Left ventricle myocardium superior (tissue), 1 donor: ENCODE results near the gene MAP4K2. TPM values are rescaled to one million over a fixed set of nuclear protein-coding genes. Genes with fewer than 3 reads are reported as not detected.

Source experiments
- ATAC-seq: fragments of 200-7000 bp; cut with Tn5 transposase; one replicate; pipeline ENCODE4 v1.9.1; 2020; ENCODE audit warnings: mild to moderate bottlenecking, moderate library complexity
- DNase-seq: peaks from one replicate; pipeline ENCODE4 v3.0.0-alpha.2; 2020
- intact Hi-C: fragments of 100-400 bp; cut with micrococcal nuclease; formaldehyde crosslinking; loops from one replicate; pipeline ENCODE4 v1.11.0; 2022
- total RNA-seq: library from RNA; stranded (reverse); fragmentation: NEBNext Ultra II Directional; extraction: Animal tissue kit (Norgen Biotek cat#: 25700); gene quantifications from one replicate; pipeline ENCODE4 v1.2.1, GENCODE V29; 2021
- donor health status: DM: no; HTN: yes; CAD: no; lungs with severe emphysema.

MAP4K2 gene
- total RNA-seq, 1 donor from 2014 or later, result 8.6 TPM

- intact Hi-C loops, result no loop called here
- DNase-seq, result no peak
Observed at GRCh38 chr11:64762277-64762673, 40.7 kb downstream of the MAP4K2 start.

GRCh38 chr11:64760759-64761420 lies 42.1 kb downstream of the MAP4K2 start:
- no peak for ATAC-seq
- DNase-seq, result no peak
- intact Hi-C loops, result no loop called here

More at GRCh38 chr11:64762277-64762673, 40.7 kb downstream of the MAP4K2 start:
- ATAC-seq, result no peak

GRCh38 chr11:64759722-64760719 lies 43.0 kb downstream of the MAP4K2 start, which contains the start of gene PYGM:
Gene PYGM (minus strand): TSS chr11:64759974. CDS start chr11:64759898, 76 bp downstream.
- intact Hi-C loops, result no loop called here
- peak; percentile 92 for DNase-seq
- ATAC-seq, result peak; percentile 84

- ATAC-seq (peak; percentile 25), DNase-seq (peak; percentile 59)
- intact Hi-C loops, result no loop called here
Observed at GRCh38 chr11:64759131-64759721, 43.8 kb downstream of the MAP4K2 start.

- intact Hi-C loops, result no loop called here
Observed at GRCh38 chr11:64758330-64759079, 44.5 kb downstream of the MAP4K2 start.

GRCh38 chr11:64757549-64758329 lies 45.3 kb downstream of the MAP4K2 start:
- DNase-seq (no peak), ATAC-seq (no peak)
- intact Hi-C loops, result no loop called here

More at GRCh38 chr11:64758330-64759079, 44.5 kb downstream of the MAP4K2 start:
- ATAC-seq (no peak), DNase-seq (no peak)

GRCh38 chr11:64755681-64756361 lies 47.2 kb downstream of the MAP4K2 start:
- ATAC-seq (no peak), DNase-seq (no peak)
- intact Hi-C loops, result no loop called here

GRCh38 chr11:64754919-64755662 lies 47.9 kb downstream of the MAP4K2 start:
- DNase-seq, result no peak
- ATAC-seq, result no peak
- intact Hi-C loops, result no loop called here

- DNase-seq (no peak), ATAC-seq (no peak)
- intact Hi-C loops, result no loop called here
Observed at GRCh38 chr11:64754124-64754918, 48.7 kb downstream of the MAP4K2 start.

- intact Hi-C loops, result no loop called here
- ATAC-seq (no peak), DNase-seq (no peak)
Observed at GRCh38 chr11:64753380-64754123, 49.5 kb downstream of the MAP4K2 start.

- ATAC-seq, result no peak
- intact Hi-C loops, result no loop called here
- DNase-seq, result no peak
Observed at GRCh38 chr11:64753019-64753379, 50.0 kb downstream of the MAP4K2 start.

GRCh38 chr11:64752175-64752970 lies 50.6 kb downstream of the MAP4K2 start:
- intact Hi-C loops, result no loop called here
- no peak for ATAC-seq

GRCh38 chr11:64751580-64751979 lies 51.4 kb downstream of the MAP4K2 start:
- no peak for DNase-seq
- intact Hi-C loops, result no loop called here
- ATAC-seq, result no peak

More at GRCh38 chr11:64752175-64752970, 50.6 kb downstream of the MAP4K2 start:
- DNase-seq, result no peak

- no peak for DNase-seq
- intact Hi-C loops, result no loop called here
- ATAC-seq, result no peak
Observed at GRCh38 chr11:64751136-64751535, 51.9 kb downstream of the MAP4K2 start.
